ENCODE results near the gene NFATC1. TPM values are rescaled to one million over a fixed set of nuclear protein-coding genes. Genes with fewer than 3 reads are reported as not detected.

The NFATC1 gene
- total and polyA plus RNA-seq, 8 donors: 3.4 to 7.9 (median 4.4) TPM

- ATAC-seq (no peak), DNase-seq (peak in 1 of 6 donors; percentile 5), FAIRE-seq (no peak)
- no peaks in the 10 kb centered on the region for H3K9me3 ChIP-seq
- H3K4me1 ChIP-seq: no peaks in the 10 kb centered on the region
- H3K36me3 ChIP-seq: no peaks in the 10 kb centered on the region
- H3K27me3 ChIP-seq: no peaks in the 10 kb centered on the region
- no peak overlapping the region for H3K27ac ChIP-seq
- H3K4me3 ChIP-seq: no peak overlapping the region
- TF ChIP-seq CTCF (IDR thresholded peaks at IDR 0.05): no peak
- intact Hi-C loops (cut with DNase I): no loop called here
- WGBS, 2 donors: 82 to 86% methylated on average over 24 of the region's 24 CpGs
Observed at GRCh38 chr18:79548621-79548985, 152.9 kb downstream of the NFATC1 start.

GRCh38 chr18:79548986-79549637, 153.4 kb downstream of the NFATC1 start:
- DNase-seq (peak in 2 of 6 donors; percentile 8 to 17), ATAC-seq (no peak), FAIRE-seq (no peak)
- H3K4me3 ChIP-seq: no peak overlapping the region
- TF ChIP-seq CTCF (IDR thresholded peaks at IDR 0.05): no peak
- no peaks in the 10 kb centered on the region for H3K4me1 ChIP-seq
- no peaks in the 10 kb centered on the region for H3K9me3 ChIP-seq
- no peak overlapping the region for H3K27ac ChIP-seq
- 71 to 85% methylated on average over 29 to 31 of the region's 31 CpGs for WGBS, 2 donors
- intact Hi-C loops (cut with DNase I): no loop called here
- no peaks in the 10 kb centered on the region for H3K27me3 ChIP-seq
- no peaks in the 10 kb centered on the region for H3K36me3 ChIP-seq

GRCh38 chr18:79549638-79550000, 153.9 kb downstream of the NFATC1 start:
- DNase-seq (peak in 1 of 6 donors; percentile 10), FAIRE-seq (no peak), ATAC-seq (no peak)
- Histone ChIP-seq H3K9me3 (no peaks in the 10 kb centered on the region), H3K4me1 (no peaks in the 10 kb centered on the region), H3K27me3 (no peaks in the 10 kb centered on the region), H3K27ac (no peak overlapping the region), H3K4me3 (no peak overlapping the region), H3K36me3 (no peaks in the 10 kb centered on the region)
- intact Hi-C loops (cut with DNase I): no loop called here
- 72 to 82% methylated on average over 16 to 20 of the region's 20 CpGs for WGBS, 2 donors
- no peak for TF ChIP-seq CTCF (IDR thresholded peaks at IDR 0.05)

GRCh38 chr18:79552140-79552631, 156.5 kb downstream of the NFATC1 start:
- whole genome bisulfite sequencing, 2 donors: 60 to 67% methylated on average over 18 to 20 of the region's 20 CpGs
- Histone ChIP-seq H3K27me3 (no peaks in the 10 kb centered on the region), H3K4me1 (no peaks in the 10 kb centered on the region), H3K4me3 (no peak overlapping the region), H3K9me3 (no peaks in the 10 kb centered on the region), H3K36me3 (no peaks in the 10 kb centered on the region), H3K27ac (no peak overlapping the region)
- DNase-seq (peak in 1 of 6 donors; percentile 8), FAIRE-seq (no peak), ATAC-seq (no peak)
- TF ChIP-seq CTCF (IDR thresholded peaks at IDR 0.05): no peak
- intact Hi-C loops (cut with DNase I): no loop called here

GRCh38 chr18:79552696-79553095, 157.0 kb downstream of the NFATC1 start:
- intact Hi-C loops (cut with DNase I): no loop called here
- no peak overlapping the region for H3K4me3 ChIP-seq
- no peak for FAIRE-seq
- peak in 1 of 6 donors; percentile 11 for DNase-seq
- TF ChIP-seq CTCF (IDR thresholded peaks at IDR 0.05): no peak
- H3K36me3 ChIP-seq: no peaks in the 10 kb centered on the region
- H3K4me1 ChIP-seq: no peaks in the 10 kb centered on the region
- no peak for ATAC-seq
- no peaks in the 10 kb centered on the region for H3K27me3 ChIP-seq
- no peak overlapping the region for H3K27ac ChIP-seq
- WGBS, 2 donors: 60 to 65% methylated on average over 25 of the region's 25 CpGs
- H3K9me3 ChIP-seq: no peaks in the 10 kb centered on the region
